ENCODE results near the gene S100A16.

Gene S100A16

DNA sequence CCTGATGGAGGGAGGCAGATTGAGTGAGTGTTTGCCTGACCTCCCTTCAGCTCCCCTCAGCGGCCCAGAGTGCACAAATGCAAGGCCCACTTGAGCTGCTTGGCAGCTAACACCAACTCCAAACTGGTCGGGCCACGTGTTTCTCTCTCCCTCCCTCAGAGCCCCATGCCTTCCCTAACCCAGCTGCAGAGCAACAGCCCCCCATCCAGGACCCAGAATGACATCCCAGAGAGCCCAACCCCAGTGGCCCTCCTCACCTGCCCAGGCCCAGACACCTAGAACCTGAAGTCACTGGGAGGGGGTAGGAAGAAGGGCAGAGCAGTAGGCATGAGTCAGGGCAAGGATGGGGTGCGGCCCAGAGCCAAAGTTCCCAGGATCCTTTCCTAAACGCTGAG, 4.0 kb upstream of the S100A16 start:
- H3K4me3 ChIP-seq (ENCODE audit: low read depth, low read length): no peak overlapping the region
- TF ChIP-seq, protein P1, sequence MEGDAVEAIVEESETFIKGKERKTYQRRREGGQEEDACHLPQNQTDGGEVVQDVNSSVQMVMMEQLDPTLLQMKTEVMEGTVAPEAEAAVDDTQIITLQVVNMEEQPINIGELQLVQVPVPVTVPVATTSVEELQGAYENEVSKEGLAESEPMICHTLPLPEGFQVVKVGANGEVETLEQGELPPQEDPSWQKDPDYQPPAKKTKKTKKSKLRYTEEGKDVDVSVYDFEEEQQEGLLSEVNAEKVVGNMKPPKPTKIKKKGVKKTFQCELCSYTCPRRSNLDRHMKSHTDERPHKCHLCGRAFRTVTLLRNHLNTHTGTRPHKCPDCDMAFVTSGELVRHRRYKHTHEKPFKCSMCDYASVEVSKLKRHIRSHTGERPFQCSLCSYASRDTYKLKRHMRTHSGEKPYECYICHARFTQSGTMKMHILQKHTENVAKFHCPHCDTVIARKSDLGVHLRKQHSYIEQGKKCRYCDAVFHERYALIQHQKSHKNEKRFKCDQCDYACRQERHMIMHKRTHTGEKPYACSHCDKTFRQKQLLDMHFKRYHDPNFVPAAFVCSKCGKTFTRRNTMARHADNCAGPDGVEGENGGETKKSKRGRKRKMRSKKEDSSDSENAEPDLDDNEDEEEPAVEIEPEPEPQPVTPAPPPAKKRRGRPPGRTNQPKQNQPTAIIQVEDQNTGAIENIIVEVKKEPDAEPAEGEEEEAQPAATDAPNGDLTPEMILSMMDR (IDR thresholded peaks at IDR 0.05; ENCODE audit: control insufficient read depth, extremely low read depth, insufficient read depth): no peak
- no peak for DNase-seq (ENCODE audit: low read depth)

DNA sequence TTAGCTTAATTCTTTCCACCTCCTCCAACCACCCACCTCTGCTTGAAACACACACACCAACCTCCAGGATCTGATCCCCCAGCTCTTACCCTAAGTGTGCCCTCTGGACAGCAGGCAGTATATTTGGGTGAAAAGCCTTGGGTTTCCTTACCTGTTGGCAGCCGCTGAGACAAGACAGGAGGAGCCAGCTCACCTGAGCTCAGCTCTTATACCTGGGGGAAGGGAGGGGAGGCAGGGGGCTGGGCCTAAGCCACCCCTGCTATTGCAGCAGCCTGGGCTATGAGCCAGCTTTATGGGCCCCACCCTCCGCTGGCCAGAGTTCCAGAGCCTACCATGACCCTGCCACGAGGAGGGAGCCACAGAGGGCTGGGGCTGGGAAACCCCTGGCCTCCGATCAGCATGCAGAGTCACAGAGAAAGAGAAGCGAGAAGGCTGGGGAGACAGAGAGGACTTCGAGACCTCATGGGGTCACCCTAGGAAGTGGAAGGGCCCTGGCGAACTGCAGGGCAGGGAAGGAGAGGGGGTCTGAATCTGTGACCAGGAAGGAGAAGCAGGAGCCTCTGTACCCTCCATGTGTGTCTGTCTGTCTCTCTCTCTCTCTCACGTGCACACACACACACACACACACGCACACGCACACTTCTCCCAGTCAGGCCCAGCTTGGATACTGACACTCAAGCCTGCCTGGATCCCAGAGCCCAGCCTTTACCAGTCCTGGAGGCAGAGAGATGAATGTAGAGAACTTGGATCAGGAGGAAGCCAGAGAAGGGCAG, 3.4 kb upstream of the S100A16 start, which contains the start of gene S100A14:
Gene S100A14, minus strand, starts transcription at position 182 of the 773 bp plus-strand sequence. CDS start 467 bp downstream, outside the sequence.
- DNase-seq (ENCODE audit: low read depth): no peak
- TF ChIP-seq, protein P1 (IDR thresholded peaks at IDR 0.05; ENCODE audit: control insufficient read depth, extremely low read depth, insufficient read depth): no peak
- no peak within 1 kb of the TSS for H3K4me3 ChIP-seq (ENCODE audit: low read depth, low read length)

DNA sequence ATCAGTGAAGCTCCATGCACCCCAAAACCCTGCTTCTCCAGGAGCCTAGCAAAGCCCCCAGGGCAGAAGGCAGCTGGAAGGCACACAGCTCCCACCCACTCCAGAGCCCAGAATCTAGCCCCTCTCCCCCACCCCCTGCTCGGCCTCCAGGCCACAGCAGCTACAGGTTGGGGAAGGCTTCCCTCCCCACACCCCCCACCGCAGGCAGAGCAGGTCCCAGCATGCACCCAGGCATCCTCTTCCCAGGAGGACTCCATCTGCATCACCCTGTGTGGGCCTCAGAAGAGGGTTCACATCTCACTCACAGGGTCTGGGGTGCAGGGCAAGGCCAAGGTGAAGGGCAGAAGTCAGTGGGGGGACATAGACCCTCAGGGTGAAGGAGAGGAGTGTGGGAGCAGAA, 2.5 kb upstream of the S100A16 start:
- H3K4me3 ChIP-seq (ENCODE audit: low read depth, low read length): no peak overlapping the region
- DNase-seq (ENCODE audit: low read depth): no peak
- TF ChIP-seq, protein P1 (IDR thresholded peaks at IDR 0.05; ENCODE audit: control insufficient read depth, extremely low read depth, insufficient read depth): no peak

DNA sequence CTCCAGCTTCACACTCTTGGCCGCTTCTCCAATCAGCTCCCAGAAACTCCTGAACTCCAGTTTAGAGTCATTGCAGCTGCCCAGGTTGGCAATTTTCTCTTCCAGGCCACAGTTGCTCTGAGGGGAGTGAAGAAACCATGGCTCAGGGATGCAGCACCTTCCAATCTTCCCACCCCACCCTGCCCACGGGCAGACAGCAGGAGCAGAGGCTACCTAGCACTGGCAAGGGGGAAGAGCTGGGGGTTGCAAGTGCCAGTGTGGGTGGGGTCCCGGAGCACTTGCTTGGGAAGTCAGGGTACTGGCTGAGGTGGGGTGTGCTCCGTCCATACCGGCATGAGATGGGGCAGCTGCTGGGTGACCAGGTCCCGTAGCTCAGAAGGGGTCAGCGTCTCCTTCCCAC, 2.0 kb upstream of the S100A16 start:
- DNase-seq (ENCODE audit: low read depth): no peak
- TF ChIP-seq, protein P1 (IDR thresholded peaks at IDR 0.05; ENCODE audit: control insufficient read depth, extremely low read depth, insufficient read depth): no peak
- no peak overlapping the region for H3K4me3 ChIP-seq (ENCODE audit: low read depth, low read length)

DNA sequence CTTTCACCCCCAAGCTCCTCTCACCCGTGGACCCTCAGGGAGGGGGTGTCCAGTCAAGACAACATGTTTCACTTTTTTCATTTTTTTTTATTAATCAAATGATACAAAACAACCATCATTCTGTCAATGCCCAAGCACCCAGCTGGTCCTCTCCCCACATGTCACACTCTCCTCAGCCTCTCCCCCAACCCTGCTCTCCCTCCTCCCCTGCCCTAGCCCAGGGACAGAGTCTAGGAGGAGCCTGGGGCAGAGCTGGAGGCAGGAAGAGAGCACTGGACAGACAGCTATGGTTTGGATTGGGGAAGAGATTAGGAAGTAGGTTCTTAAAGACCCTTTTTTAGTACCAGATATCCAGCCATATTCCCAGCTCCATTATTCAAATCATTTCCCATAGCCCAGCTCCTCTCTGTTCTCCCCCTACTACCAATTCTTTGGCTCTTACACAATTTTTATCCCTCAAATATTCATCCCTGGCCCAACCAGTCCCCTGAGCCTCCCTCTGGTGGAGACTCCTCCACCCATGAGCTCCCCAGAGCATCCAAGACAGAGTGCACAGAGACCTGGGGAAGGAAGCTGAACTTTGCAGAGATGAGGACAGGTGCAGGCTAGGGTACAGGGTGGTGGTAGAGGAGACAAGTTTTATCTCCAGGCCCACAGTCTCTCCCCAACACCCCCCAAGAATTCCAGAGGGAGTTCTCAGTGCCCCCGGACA, 1.4 kb upstream of the S100A16 start:
- TF ChIP-seq, protein P1 (IDR thresholded peaks at IDR 0.05; ENCODE audit: control insufficient read depth, extremely low read depth, insufficient read depth): no peak
- no peak for DNase-seq (ENCODE audit: low read depth)
- H3K4me3 ChIP-seq (ENCODE audit: low read depth, low read length): no peak overlapping the region

DNA sequence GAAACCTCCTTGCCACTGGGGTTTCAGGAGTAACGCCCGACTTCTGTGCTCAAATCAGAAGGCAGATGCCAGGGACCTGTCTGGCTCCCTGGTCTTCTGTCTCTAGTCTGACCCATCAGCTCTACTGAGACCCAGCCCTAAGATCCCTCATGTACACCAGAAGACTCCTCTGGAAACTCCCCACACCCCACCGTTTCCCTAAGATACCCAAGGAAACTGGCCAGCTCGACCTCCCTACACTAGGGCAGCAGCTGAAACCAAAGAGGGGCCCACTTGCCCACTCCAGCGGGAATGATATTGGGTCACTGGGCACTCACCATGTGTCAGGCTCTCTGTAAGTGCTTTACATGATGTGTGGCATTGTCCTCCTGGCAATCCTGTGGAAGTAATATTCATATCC, 469 bp upstream of the S100A16 start:
- H3K4me3 ChIP-seq (ENCODE audit: low read depth, low read length): no peak overlapping the region
- no peak for DNase-seq (ENCODE audit: low read depth)
- TF ChIP-seq, protein P1 (IDR thresholded peaks at IDR 0.05; ENCODE audit: control insufficient read depth, extremely low read depth, insufficient read depth): no peak

Measured in LNCaP clone FGC (cell line).